Ecto neural progenitor cell (in vitro differentiated cells): ENCODE data around the gene CAMTA1.
"Not testable (repeated sequence)": the region's sequence is repeated elsewhere in the genome, so short reads cannot be mapped to it uniquely, and the experiment has no call there.

Source experiments
- DNase-seq: peaks from one replicate; pipeline ENCODE4 v3.0.0-alpha.2; 2018; ENCODE audit warnings: low spot score

The CAMTA1 gene

GRCh38 chr1:7771823-7772299 is 986.6 kb downstream of the CAMTA1 start:
- no peak for DNase-seq

- no peak for DNase-seq
Measured at GRCh38 chr1:7777591-7777990, 992.3 kb downstream of the CAMTA1 start.

GRCh38 chr1:7778133-7778628 is 992.9 kb downstream of the CAMTA1 start:
- no peak for DNase-seq

GRCh38 chr1:7780976-7781375 is 995.7 kb downstream of the CAMTA1 start:
- DNase-seq: no peak

- no peak for DNase-seq
Measured at GRCh38 chr1:7781501-7781900, 996.2 kb downstream of the CAMTA1 start.

GRCh38 chr1:7781923-7782495 is 996.8 kb downstream of the CAMTA1 start:
- no peak for DNase-seq

GRCh38 chr1:7783178-7783711 is 998.0 kb downstream of the CAMTA1 start:
- DNase-seq: peak; percentile 89

GRCh38 chr1:7783826-7784491 is 998.7 kb downstream of the CAMTA1 start, which contains the start of gene PER3:
Gene PER3 (plus strand): TSS chr1:7784291. CDS start chr1:7784878, 587 bp downstream.
- DNase-seq: peak; percentile 98

GRCh38 chr1:7784492-7785071 is 999.3 kb downstream of the CAMTA1 start:
- peak; percentile 57 for DNase-seq

GRCh38 chr1:7785108-7785507 is 999.9 kb downstream of the CAMTA1 start:
- DNase-seq: no peak

GRCh38 chr1:7786795-7787194 is 1001.5 kb downstream of the CAMTA1 start:
- DNase-seq: no peak

- no peak for DNase-seq
Measured at GRCh38 chr1:7789828-7790227, 1004.6 kb downstream of the CAMTA1 start.

GRCh38 chr1:7791027-7791426 is 1005.8 kb downstream of the CAMTA1 start:
- DNase-seq: not testable (repeated sequence)

- DNase-seq: no peak
Measured at GRCh38 chr1:7795406-7795805, 1010.2 kb downstream of the CAMTA1 start.

GRCh38 chr1:7805460-7805859 is 1020.2 kb downstream of the CAMTA1 start:
- no peak for DNase-seq

- no peak for DNase-seq
Measured at GRCh38 chr1:7808253-7808844, 1023.1 kb downstream of the CAMTA1 start.

GRCh38 chr1:7809742-7810141 is 1024.5 kb downstream of the CAMTA1 start:
- no peak for DNase-seq

GRCh38 chr1:7810395-7810794 is 1025.1 kb downstream of the CAMTA1 start:
- DNase-seq: no peak

- DNase-seq: no peak
Measured at GRCh38 chr1:7811476-7811875, 1026.2 kb downstream of the CAMTA1 start.

GRCh38 chr1:7813677-7814373 is 1028.6 kb downstream of the CAMTA1 start:
- DNase-seq: no peak
